HG02642 (cell line): Measurements from ENCODE around the gene KRT79.

ENCODE experiments used
- ATAC-seq: cut with Tn5 transposase; IDR thresholded peaks from one replicate; pipeline ENCODE4 v1.9.1; 2021; ENCODE audit warnings: mild to moderate bottlenecking; ENCODE audit not compliant: unreplicated experiment, poor library complexity

KRT79 gene

GRCh38 chr12:52776913-52777395 is 57.2 kb downstream of the KRT79 start, which contains the start of gene KRT76:
KRT76 (minus strand) TSS chr12:52777345; CDS start chr12:52777291, 54 bp downstream.
- ATAC-seq: no peak

DNA sequence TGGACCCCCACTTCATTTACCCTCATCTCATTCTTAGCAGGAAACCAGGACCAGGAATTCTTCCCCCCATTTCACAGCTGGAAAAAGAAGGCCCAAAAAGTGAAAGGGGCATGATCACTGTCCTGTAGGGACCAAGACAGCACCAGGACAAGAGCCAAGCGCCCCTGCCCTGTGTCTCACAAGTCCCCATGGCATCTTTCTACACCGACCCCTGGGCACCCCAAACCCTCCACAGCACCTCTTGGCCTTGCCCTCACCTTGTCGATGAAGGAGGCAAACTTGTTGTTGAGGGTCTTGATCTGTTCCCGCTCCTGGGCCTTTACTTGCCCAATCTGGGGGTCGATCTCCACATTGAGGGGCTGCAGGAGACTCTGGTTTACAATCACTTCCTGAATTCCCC is 57.7 kb downstream of the KRT79 start:
- ATAC-seq: no peak

GRCh38 chr12:52774629-52775250 is 59.4 kb downstream of the KRT79 start:
- ATAC-seq: no peak

DNA sequence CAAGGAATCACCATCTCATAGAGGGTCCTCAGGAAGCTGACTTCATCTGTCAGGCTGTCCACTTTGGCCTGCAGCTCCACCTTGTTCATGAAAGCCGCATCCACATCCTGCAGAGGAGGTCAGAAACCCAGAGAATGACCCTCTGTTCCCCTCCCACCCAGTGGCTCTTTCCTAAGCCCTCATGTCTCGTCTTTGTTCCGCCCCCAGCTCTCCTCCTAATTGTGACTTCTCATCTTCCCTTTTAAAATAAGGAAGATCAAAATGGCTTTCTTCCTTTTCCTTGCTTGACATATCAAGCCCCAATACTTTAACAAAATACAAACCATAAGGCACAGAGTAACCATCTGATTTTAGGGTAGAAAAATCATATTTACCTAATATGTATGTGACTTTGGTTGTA is 61.3 kb downstream of the KRT79 start:
- ATAC-seq: no peak

- ATAC-seq: no peak
Observed at GRCh38 chr12:52772188-52772587, 61.9 kb downstream of the KRT79 start.

GRCh38 chr12:52771505-52771904 is 62.6 kb downstream of the KRT79 start:
- no peak for ATAC-seq
